Fibroblast of peridontal ligament (primary cell): ENCODE results near the gene PDLIM1.
A peak's percentile ranks its signal among the peaks of the same experiment; 100 is the strongest.
"Not testable (repeated sequence)": the region's sequence is repeated elsewhere in the genome, so short reads cannot be mapped to it uniquely, and the experiment has no call there.

ENCODE experiments used
- DNase-seq: peaks from one replicate; pipeline ENCODE4 v3.0.0-alpha.2; 2010; ENCODE audit errors: extremely low read depth

PDLIM1 gene

DNA sequence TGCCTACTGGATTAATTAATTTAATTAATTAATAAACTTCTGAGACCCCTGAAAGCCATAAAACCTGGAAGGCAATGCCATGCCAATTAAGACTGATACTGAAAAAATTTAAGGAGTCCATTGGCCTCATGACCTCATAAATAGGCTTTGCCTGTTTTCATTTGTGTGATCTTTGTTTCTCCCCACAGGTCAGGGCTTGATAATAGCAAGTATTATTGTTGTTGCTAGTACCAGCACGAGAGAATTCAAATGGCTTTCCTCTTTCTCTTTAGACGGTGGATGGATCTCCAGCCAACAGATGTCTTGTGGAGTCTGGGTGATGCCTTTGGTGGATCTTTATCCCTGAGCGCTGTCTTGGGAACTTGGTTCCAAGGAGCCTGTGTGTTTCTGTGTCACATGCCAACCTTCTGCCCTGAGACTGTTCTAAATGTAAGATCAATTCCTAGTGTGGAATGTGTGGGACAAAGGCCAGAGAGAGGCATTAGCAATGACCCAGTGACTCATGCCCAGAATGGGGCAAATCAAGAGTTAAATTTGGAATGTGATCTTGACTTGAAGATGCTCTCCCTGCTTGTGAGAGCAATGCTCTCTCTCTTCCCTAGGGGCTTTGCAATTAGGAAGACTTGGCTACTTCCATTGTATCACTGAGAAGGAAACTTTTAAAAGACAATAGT lies 79.1 kb downstream of the PDLIM1 start:
- DNase-seq, result peak; percentile 53

DNA sequence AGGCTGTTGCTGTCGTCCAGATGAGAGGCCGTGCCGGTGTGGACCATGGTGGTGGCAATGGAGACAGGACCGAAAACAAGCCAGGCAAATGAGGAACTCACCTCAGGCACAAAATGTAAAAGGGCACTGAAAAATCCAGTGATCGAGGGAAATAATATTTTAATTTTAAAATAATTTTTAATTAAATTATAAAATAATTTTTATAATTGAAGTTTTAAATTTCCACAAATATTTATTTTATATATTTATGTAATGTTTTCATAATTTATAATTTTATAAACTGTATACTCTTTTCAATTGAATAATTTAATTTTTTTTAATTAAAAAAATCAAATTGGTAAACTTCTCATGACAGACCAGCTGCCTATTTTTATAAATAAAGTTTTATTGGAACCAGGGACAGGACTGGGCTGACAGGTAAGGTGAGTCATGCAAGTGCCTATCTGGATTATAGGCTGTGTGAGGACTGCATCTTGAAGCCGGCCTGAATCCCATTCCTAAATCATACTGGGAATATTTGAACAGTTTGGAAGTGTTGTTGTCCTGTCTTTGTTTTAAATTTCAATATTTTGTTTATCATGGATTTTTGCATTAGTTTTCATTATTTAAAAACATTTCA lies 81.2 kb downstream of the PDLIM1 start:
- DNase-seq, result no peak

DNA sequence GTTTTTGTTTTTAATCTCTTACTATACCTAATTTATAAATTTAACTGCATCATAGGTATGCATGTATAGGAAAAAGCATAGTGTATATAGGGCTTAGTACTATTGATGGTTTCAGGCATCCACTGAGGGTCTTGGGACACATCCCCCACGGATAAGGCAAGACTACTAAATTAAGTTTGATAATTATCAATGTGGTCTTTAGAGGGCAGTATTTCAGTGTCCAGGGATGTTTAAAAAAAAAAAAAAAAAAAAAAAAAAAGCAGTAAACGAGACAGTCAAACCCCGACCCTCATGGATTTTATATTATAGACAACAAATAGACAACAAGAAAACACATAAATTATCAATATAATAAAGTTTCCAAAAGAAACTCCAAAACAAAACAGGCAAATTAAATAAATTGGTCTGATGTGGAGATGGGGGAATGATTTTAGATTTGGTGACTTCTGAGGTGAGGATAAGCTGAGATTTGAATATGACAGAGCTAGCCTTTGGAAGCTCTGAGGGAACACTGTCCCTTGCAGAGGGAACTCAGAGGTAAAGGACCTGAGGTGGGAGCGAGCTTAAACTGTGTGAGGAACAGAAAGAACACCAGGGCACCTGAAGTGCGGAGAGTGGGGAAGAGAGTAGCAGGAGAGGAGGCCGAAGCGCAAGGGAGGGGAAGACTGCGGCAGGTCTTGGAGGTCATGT lies 82.0 kb downstream of the PDLIM1 start:
- peak; percentile 38 for DNase-seq

DNA sequence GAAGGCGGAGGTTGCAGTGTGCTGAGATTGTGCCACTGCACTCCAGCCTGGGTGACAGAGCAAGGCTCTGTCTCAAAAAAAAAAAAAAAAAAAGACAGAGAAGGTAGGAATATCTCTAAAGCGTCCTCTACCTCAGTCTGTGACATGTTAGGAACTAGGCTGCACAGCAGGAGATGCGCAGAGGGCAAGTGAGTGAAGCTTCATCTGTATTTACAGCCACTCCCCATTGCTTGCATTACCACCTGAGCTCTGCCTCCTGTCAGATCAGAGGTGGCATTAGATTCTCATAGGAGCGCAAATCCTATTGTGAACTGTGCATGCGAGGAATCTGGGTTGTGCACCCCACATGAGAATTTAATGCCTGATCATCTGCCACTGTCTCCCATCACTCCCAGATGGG lies 87.9 kb downstream of the PDLIM1 start:
- not testable (repeated sequence) for DNase-seq

DNA sequence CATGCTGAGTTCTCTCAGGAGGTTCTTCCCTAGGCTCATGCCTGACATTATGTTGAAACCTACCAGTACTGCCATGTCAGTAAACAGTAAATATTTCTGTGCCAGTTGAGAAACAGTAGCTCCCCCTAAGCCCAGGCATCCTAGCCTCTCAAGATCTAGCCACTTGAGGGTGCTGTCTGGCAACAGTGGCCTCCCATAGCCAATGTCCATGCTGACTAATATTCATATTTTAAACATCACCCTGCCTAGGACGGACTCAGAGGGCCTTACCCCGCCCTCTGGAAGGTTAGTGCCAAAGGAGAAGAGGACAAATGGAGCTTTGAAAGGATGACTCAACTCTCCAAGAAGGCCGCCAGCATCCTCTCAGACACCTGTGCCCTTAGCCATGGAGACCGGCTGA lies 89.1 kb downstream of the PDLIM1 start:
- peak; percentile 37 for DNase-seq

DNA sequence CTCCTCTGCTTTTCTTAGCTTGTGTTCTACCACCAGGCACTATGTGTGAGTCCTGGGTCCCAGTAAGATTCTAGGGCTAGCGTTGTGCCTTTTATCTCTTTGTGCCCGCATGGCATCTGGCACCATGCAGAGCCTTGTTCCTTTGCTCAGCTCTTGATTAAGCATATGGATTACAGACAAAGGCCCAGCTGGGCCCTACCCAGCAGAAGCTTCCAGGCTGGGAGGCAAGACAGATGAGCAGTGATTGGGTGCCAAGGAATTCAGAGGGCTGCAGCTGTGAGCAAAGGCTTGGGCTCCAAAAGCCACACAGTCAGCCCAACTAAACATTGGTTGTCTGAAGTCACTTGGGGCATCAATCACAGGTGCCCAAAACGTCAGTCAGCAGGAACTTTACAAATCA lies 94.8 kb downstream of the PDLIM1 start:
- no peak for DNase-seq

DNA sequence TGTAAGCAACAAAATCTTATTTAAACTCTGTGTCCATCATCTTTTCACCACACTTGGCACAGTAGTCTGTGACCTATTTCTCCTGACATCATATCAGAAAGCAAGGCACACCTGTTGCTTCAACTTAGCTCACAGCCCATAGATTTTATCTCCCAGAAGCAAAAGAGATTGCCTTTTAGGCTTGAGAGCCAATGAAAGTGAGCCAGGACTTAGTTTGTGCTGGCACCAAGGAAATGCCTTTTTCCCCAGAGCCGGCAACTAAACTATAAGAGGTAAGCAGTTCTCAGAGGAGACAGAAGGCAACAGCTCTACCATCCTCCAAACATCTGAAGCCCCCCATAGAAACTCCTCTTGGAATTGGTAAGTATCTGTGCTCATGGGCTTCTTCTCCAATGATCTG lies 96.9 kb downstream of the PDLIM1 start, which contains the start of gene ACSM6:
Gene ACSM6 (plus strand): TSS at position 295 of the 400 bp plus-strand sequence. CDS start 248 bp downstream, outside the sequence.
- DNase-seq, result no peak

DNA sequence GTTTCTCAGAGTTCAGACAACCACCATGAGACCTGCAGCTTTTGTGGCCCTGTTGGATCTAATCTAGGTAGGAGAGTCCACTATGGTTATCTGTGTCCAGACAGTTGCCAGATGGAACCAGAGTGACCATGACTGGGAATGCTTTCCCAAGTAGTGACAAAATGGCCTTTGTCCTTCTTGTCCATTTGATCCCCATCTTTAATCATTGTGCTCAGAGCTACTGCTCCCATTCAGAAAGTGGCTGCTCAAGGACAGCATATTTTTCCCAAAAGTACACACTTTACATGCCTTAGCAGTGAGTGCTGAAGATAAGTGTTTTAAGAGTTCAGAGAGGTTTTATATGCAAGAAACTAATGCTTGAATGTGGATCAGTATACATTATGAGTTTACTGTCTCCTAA lies 102.2 kb downstream of the PDLIM1 start:
- DNase-seq, result no peak

DNA sequence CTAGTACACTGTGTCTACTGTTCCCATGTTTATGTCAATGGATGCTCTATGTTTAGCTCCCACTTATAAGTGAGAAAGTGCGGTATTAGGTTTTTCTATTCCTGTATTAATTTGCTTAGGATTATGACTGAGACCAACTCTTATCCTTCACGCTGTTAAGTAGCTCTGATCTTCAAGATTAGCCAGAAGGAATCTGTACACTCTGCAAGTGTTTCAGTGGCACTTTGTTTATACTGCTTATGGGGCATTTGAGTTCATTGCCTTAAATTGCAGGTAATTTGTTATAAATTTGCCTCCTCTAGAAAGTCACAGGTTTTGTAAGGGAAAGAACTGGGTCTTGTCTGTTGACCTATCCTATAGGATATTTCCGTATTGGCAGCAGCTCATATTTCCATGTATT lies 103.2 kb downstream of the PDLIM1 start:
- DNase-seq, result no peak
